A673 (cell line): ENCODE measurements around the gene TSTD1.

Experiments
- EZH2 ChIP-seq: fragments of 200-600 bp; sonication (generic); IDR thresholded peaks from 2 replicates; pipeline ENCODE4 v1.6.1; 2017; ENCODE audit warnings: borderline replicate concordance, low read depth, mild to moderate bottlenecking, mixed read lengths, antibody characterized with exemption, low read length; ENCODE audit not compliant: poor library complexity, severe bottlenecking
- TF ChIP-seq, protein P1 (sequence below): fragments of 300-800, 200-600 bp; sonication (generic); conservative IDR thresholded peaks from 2 replicates; pipeline ENCODE4 v1.5.1; 2017; ENCODE audit warnings: low read depth, mild to moderate bottlenecking, antibody characterized with exemption, low read length, moderate library complexity, mixed read lengths

DNA sequence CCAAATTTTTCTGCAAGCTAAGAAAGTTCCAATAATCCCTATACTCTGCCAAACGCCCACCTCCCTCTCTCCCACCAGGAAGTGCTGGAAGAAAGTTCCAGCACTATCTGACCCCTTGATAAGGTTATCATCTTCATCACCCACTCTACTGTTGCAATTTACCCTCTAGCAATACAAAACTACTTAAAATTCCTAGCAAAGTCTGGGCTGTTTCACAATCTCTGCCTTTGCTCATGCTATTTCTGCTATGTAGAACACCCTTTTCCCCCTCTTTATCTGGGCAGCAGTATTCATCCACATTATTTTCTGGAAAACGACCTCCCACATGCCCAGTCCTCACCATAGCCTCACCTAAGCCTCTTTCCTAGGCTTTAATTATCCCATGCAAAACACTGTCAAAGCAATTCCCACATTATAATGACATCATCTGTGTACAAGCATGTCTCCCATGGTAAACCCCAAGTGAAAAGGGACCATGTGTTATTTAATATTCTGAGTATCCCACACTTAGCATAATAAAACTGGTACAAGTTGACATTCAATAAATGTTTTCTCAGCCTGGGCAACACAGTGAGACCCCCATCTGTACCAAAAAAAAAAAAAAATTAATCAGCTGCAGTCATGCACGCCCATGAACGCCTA is 29.8 kb downstream of the TSTD1 start:
- TF ChIP-seq, protein P1, sequence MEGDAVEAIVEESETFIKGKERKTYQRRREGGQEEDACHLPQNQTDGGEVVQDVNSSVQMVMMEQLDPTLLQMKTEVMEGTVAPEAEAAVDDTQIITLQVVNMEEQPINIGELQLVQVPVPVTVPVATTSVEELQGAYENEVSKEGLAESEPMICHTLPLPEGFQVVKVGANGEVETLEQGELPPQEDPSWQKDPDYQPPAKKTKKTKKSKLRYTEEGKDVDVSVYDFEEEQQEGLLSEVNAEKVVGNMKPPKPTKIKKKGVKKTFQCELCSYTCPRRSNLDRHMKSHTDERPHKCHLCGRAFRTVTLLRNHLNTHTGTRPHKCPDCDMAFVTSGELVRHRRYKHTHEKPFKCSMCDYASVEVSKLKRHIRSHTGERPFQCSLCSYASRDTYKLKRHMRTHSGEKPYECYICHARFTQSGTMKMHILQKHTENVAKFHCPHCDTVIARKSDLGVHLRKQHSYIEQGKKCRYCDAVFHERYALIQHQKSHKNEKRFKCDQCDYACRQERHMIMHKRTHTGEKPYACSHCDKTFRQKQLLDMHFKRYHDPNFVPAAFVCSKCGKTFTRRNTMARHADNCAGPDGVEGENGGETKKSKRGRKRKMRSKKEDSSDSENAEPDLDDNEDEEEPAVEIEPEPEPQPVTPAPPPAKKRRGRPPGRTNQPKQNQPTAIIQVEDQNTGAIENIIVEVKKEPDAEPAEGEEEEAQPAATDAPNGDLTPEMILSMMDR: no peak
- TF ChIP-seq EZH2: no peak
